GM18508 (cell line): Measurements from ENCODE around the gene FSTL5.
A peak's percentile ranks its signal among the peaks of the same experiment; 100 is the strongest.

Source experiments
- ATAC-seq: cut with Tn5 transposase; IDR thresholded peaks from one replicate; pipeline ENCODE4 v1.9.1; 2021; ENCODE audit warnings: moderate number of reproducible peaks; ENCODE audit not compliant: insufficient read depth, unreplicated experiment

FSTL5 gene

DNA sequence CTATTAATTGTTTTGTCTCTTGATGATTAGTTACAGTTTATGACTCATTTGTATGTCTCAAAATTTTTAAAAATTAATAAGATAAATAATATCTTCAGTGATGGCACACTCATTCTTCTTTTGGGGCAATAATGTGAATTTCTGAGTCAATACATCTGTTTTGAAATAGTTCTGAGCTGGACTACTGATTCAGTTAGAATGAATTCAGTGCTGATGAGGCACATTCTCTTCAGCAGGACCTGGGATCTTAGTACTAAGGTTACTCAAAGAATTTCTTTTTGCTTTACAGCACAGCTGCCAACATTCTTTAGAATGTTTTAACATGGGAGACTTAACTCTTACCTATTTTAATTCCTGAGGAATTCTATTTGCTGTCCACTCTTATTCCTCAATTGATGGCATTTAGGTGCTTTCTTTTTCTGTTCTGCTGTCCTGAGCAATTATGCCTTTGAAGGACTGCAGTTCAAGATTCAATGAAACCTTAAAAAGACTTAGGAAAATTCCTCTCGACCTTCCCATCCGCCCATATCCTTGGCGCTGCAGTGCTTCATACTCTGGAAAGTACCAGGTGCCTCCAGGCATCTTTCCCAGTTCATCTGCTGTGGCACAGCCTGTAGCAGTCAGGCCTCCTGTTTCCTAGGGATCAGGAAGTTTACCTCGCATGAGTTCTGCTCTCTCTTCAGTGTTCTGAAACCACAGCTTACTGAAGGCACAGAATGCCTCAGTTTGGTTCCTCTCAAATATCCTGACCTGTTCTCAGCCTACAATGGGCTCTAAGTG, 213.7 kb downstream of the FSTL5 start:
- ATAC-seq, result no peak

DNA sequence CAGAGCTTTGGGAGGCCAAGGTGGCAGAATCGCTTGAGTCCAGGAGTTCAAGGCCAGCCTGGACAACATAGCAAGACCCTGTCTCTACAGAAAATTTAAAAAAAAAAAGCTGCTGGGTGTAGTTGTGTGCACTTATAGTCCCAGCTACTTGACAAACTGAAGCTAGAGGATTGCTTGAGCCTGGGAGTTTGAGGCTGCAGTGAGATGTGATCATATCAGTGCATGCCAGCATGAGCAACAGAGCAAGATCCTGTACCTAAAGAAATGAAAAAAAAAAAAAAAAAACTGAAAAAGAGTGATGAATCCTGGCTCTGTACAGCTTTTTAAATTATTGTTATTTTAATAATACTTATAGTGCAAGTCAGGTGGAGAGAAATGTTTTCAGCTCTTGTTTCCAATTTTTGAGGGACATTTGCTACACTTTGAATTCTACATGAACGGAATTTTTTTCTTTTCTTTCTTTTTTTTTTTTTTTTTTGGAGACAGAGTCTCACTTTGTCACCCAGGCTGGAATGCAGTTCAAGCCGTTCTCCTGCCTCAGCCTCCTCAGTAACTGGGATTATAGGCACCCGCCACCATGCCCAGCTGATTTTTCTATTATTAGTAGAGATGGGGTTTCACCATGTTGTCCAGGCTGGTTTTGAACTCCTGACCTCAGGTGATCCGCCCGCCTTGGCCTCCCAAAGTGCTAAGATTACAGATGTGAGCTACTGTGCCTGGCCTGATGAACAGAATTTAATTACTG, 215.6 kb downstream of the FSTL5 start:
- ATAC-seq, result no peak

DNA sequence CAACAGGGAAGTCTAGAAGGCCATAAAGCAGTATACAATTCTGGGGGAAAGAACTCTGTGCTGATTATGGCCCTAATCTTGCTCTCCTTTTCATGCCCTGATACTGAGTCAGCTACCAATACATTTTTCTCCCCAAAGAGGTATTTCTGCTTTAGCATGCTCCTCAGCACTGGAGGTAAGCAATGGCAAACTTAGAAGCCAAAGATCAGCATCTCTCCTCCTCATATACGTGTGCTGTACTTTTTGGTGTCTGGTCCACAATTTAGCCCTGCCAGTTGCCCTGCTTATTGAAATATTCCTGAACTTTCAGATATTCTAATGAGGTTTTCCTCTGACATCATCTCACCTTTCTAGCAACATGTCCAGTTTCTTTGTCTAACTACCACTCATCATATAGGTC, 226.2 kb downstream of the FSTL5 start:
- ATAC-seq, result no peak

DNA sequence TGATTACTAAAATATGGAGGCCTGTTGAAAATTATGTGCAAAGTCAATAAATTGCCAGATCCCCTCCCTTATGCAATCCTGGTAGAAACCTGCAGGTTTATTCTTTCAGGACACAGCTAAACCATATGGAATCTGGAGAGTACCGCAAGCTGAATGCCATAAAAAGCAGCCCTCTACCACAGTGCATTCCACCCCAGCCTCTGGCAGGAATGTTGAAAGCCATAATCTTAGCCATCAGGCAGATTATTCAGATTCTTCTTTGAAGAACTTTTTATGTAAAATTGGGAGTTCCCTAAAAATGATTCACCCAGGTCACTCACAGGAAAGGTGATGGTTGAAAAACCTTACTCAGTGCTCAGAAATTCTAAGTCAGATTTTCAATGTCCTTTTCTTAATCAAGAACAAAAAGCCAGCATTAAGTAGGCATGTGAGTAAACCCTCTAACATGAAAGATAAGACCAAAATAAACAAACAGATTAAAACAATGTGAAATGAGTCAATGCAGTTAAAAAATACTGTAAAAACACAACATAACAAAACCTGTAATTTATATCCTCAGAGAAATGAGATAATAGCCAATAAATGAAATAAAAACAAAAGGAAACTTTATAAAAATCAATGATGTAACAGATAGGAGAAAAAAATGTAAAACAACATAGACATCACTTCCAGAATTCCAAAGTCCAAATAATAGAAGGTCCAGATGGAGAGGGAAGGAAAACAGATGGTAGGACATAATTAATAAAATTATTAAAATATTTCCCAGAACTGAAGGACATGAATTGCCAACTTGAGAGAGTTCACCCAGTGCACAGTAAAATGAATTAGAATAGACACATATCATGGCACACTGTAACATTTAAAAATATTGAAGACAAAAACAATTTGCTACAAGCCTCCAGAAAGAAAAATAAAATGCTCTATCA, 226.9 kb downstream of the FSTL5 start:
- ATAC-seq, result no peak

DNA sequence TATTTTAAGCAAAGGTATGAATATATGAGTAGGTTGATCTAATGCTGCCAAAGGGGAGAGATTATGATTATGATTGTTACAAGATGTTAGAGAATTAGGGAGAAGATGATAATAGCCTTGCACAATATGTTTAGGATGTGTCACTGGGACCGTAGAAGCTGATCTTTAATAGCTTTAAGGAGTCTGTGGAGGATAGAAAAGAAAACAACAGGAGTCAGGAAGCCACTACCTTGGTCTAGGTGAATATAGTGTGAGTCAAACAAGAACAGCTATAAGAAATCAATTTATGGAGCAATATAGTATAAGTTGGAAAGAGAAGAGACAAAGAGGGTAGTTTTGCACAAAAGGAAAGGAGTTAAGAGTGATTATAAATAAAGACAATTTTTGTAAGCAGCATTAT, 232.7 kb downstream of the FSTL5 start:
- ATAC-seq, result no peak

GRCh38 chr4:161929956-161930355, 233.8 kb downstream of the FSTL5 start:
- ATAC-seq, result no peak

DNA sequence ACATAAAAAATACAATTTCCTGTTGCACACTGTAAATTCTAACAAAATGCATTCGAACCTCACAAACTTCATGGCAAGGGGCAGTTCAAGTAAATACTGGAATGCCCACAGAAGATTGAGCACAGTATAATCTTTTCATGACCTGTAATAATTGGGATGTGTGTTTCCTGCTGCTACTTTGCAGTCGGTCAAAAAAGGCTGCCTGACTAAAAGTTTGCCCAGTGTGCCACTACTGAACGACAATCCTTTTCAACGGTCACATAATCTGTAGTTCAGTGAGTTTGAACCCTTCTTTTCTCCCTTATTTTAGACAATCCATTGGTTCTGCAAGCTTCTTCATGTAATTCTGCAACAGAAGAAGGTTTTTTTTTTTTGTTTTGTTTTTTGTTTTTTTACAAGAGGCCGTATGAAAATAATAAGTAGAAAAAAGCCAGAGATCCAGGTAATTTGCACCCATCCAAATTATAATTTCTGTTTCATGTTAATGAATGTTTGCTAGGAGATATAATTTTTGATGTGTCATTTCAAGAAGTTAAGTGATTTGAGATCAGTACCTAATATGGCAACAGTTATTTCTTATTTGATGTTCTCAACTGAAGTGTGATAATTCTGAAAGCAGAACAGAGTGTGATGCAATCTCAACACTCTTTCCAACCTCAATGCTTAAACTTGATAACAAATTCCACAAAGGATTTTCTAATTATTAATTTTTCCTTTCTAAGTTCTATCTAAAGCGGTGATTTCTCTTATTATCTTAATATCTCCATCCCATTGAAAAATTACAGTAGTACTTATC, 237.6 kb downstream of the FSTL5 start:
- no peak for ATAC-seq

GRCh38 chr4:161920304-161921052, 243.3 kb downstream of the FSTL5 start:
- ATAC-seq, result no peak

- peak; percentile 58 for ATAC-seq
Observed at GRCh38 chr4:161919442-161920220, 244.2 kb downstream of the FSTL5 start.

GRCh38 chr4:161916035-161916434, 247.8 kb downstream of the FSTL5 start:
- ATAC-seq, result no peak

GRCh38 chr4:161907590-161907955, 256.2 kb downstream of the FSTL5 start:
- no peak for ATAC-seq

GRCh38 chr4:161906836-161907589, 256.8 kb downstream of the FSTL5 start:
- no peak for ATAC-seq

GRCh38 chr4:161900110-161900509, 263.7 kb downstream of the FSTL5 start:
- no peak for ATAC-seq

DNA sequence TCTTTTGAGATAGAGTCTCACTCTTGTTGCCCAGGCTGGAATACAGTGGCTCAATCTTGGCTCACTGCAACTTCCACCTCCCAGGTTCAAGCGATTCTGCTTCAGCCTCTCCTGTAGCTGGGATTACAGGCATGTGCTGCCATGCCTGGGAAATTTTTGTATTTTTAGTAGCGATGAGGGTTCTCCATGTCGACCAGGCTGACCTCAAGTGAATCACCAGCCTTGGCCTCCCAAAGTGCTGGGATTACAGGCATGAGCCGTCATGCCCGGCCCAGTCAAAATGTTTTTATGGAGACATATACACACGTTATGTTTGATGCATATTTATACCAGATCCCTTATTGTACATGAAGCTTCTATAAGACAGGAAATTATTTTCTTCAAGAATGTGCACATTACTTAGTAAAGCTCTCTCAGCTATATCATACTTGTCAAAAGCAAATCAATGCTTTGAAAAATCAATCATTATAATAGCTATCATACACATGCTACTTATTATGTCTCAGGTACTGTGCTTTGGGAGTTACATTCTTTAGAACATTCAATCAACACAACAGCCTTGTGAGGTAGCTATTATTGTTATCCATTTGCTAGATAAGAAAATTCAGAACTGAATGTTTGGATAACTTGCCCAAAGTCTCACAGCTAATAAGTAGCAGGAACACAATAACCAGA, 269.2 kb downstream of the FSTL5 start:
- no peak for ATAC-seq

DNA sequence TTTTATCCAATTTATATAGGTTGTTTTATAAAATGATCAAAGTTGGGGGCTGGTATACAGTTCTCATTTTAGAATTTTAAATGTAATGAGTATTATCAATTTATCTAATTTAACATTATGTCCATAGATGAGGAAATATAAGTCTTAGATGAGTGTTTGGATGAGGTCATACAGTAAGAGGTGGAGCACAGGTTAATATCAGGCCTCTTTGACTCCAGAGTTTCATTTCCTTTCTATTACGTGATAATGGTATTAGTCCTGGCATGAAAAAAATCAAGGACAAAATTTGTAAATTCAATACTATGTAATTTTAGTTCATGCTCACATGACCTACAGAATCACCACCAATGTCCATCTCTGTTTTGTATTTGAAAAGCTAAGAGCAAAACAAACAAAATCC, 269.8 kb downstream of the FSTL5 start:
- ATAC-seq, result no peak

GRCh38 chr4:161893566-161893965, 270.2 kb downstream of the FSTL5 start:
- no peak for ATAC-seq

GRCh38 chr4:161892951-161893350, 270.8 kb downstream of the FSTL5 start:
- no peak for ATAC-seq
